Activated CD4-positive, CD25-positive, alpha-beta regulatory T cell treated with anti-CD3 and anti-CD28 coated beads, Interleukin-2, amount 50 U/mL, for 72 hours (primary cell): Measurements from ENCODE around the gene MC2R.
"Not testable (repeated sequence)": the region's sequence is repeated elsewhere in the genome, so short reads cannot be mapped to it uniquely, and the experiment has no call there.

Source experiments
- DNase-seq: peaks from one replicate; pipeline ENCODE4 v3.0.0; 2021

The MC2R gene

GRCh38 chr18:13892098-13892497 lies 23.2 kb downstream of the MC2R start:
- DNase-seq: no peak

DNA sequence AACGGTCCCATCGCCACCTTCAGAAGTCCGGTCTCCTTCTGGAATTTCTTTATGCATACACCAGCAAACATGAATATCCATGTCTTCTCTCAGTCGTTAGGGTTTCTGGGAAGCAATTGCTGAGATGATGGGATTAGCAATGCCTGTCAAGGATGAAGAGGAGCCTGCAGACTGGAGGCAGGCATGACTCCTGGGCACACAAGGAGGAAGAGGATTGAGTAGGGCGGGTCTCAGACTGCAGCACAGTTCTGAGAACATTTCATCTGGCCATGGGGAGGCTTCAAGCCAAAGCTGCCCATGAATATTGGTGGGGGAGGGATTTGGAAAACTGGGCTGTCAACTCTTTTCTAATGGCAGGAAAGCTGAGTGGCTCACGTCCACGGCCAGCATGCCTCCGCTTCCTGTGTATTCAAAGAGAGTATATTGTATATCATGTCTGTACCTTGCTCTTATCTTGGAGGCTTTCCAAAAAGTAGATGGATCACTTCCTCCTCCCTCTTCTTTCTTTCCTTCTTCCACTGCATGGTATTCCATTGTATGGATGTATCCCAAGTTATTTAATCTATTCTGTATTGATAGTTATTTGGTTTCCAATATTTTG lies 24.5 kb downstream of the MC2R start:
- DNase-seq: no peak

DNA sequence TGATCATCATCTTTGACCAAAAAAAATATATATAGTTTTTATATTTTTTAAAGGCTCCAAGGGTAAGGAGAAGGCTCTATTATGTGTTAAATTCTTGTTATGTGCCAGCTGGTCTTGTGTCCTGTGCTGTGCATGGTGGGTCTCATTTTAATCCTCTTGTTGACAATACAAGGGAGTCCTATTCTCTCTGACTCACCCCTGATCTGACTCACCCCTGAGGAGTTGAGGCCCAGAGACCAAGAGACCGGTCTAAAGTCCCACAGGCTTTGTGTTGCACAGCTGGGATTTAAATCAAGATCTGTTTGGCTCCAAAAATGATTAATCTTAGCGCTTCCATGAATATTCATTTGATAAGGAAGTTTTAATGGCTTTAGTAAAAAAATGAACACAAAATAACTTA lies 25.7 kb downstream of the MC2R start:
- no peak for DNase-seq

- no peak for DNase-seq
Measured at GRCh38 chr18:13888191-13888716, 27.1 kb downstream of the MC2R start.

GRCh38 chr18:13885009-13885408 lies 30.3 kb downstream of the MC2R start:
- no peak for DNase-seq

- no peak for DNase-seq
Measured at GRCh38 chr18:13879937-13880336, 35.4 kb downstream of the MC2R start.

DNA sequence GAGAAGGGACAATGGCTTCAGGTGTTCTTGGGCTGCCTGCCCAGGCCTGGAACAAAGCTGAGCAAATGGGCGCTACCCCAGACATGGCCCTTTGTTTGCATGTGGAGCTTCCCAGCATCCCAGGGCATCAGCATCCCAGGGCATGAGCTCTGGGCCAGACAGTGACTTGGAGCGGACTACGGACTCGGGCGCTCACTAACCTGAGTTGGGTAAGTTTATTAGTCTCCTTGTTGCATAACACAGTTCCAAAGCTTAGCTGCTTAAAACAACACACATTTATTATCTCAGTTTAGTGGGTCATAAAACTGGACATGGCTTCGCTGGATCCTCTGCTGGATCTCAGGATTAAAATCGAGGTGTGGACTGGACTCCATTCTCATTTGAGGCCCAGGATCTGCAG lies 35.8 kb downstream of the MC2R start:
- no peak for DNase-seq

GRCh38 chr18:13878857-13879256 lies 36.5 kb downstream of the MC2R start:
- no peak for DNase-seq

GRCh38 chr18:13877157-13877556 lies 38.2 kb downstream of the MC2R start:
- no peak for DNase-seq

DNA sequence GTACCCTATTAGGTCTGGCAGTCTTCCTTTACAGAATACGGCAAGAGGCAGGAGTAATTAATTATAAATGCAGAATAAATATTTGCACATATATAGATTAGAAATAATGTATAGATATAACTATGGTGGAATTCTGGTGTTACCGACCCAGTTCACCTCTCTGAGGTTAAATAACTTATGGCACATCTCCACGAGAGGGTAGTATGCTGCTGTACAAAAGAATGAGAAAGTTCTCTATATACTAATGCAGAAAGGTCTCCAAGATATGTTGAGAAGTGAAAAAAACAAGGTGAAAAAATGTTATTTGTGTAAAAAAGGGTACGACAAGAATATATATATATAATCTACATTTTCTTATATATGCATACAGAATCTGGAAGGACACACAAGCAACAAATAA lies 40.8 kb downstream of the MC2R start:
- DNase-seq: no peak

DNA sequence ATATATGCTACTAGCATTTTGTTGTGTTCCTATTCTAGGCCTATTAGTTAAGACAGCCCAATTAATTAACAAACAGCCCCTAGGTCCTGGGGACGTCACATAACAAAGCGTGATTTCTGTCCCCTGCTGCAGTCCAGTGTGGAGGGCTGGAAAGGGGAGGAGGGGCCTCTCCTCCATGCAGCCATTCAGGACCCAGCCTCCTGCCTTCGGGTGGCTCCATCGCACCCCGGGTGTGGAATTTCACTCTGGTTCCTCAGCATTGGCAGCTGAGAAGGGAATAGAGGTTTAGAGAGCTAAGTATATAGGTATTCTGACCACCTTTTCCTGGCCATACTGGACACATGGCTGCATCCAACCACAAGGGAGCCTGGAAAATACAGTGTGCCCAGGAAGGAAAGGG lies 42.4 kb downstream of the MC2R start:
- DNase-seq: no peak

GRCh38 chr18:13872373-13872772 lies 43.0 kb downstream of the MC2R start:
- no peak for DNase-seq

- no peak for DNase-seq
Measured at GRCh38 chr18:13871701-13872100, 43.6 kb downstream of the MC2R start.

- no peak for DNase-seq
Measured at GRCh38 chr18:13868501-13869271, 46.6 kb downstream of the MC2R start.

DNA sequence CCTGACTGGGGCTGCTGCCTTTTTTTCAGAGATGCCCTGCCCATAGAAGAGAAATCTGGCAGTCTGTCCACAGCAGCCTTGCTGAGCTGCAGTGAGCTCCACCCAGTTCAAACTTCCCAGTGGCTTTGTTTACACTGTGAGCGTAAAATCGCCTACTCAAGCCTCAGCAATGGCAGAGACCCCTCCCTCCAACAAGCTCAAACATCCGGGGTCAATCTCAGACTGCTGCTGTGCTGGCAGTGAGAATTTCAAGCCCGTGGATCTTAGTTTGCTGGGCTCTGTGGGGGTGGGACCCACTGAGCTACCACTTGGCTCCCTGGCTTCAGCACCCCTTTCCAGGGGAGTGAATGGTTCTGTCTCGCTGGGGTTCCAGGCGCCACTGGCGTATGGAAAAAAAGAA lies 52.4 kb downstream of the MC2R start:
- not testable (repeated sequence) for DNase-seq

- no peak for DNase-seq
Measured at GRCh38 chr18:13849791-13850190, 65.5 kb downstream of the MC2R start.

- DNase-seq: no peak
Measured at GRCh38 chr18:13836559-13836958, 78.8 kb downstream of the MC2R start.

GRCh38 chr18:13835202-13835601 lies 80.1 kb downstream of the MC2R start:
- DNase-seq: no peak

DNA sequence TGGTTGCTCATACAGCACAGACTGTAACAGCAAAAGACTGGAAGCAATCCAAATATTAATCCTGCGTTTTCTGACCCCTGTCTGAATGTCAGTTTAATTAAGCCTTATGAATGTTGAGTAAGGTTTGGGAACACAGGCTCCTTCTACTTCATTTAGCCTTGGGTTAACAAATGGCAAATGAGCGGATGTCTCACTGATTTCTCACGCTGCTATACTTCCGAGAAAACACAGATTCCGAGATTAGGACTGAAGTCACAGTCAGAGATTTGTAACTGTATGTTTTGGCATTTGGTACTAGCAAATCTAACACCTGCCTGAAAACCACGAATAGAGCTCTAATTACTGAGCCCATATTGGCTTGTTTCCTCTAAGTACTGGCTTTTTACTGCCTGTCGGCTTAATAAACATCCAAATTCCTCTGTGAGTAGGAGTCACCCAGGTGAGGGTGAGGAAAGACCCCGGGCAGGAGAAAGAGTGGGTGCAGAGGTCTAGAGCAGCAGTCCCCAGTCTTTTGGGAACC lies 80.8 kb downstream of the MC2R start:
- no peak for DNase-seq
